ENCODE measurements around the gene ASB4.

ASB4 gene

GRCh38 chr7:95471071-95471470 is 14.7 kb upstream of the ASB4 start:
- no peak overlapping the region for H3K4me3 ChIP-seq (ENCODE audit: low read depth, low read length)
- TF ChIP-seq CTCF (IDR thresholded peaks at IDR 0.05; ENCODE audit: low read depth, low read length, missing control alignments) = no peak
- DNase-seq (ENCODE audit: low read depth) = no peak

GRCh38 chr7:95472581-95473161 is 13.1 kb upstream of the ASB4 start:
- no peak for TF ChIP-seq CTCF (IDR thresholded peaks at IDR 0.05; ENCODE audit: low read depth, low read length, missing control alignments)
- H3K4me3 ChIP-seq (ENCODE audit: low read depth, low read length) = no peak overlapping the region
- DNase-seq (ENCODE audit: low read depth) = no peak

- TF ChIP-seq CTCF (IDR thresholded peaks at IDR 0.05; ENCODE audit: low read depth, low read length, missing control alignments) = no peak
- no peak for DNase-seq (ENCODE audit: low read depth)
- H3K4me3 ChIP-seq (ENCODE audit: low read depth, low read length) = no peak overlapping the region
Observed at GRCh38 chr7:95473276-95473985, 12.3 kb upstream of the ASB4 start.

GRCh38 chr7:95476072-95476847 is 9.5 kb upstream of the ASB4 start:
- H3K4me3 ChIP-seq (ENCODE audit: low read depth, low read length) = no peak overlapping the region
- no peak for DNase-seq (ENCODE audit: low read depth)
- TF ChIP-seq CTCF (IDR thresholded peaks at IDR 0.05; ENCODE audit: low read depth, low read length, missing control alignments) = no peak

- peak; percentile 67 for TF ChIP-seq CTCF (IDR thresholded peaks at IDR 0.05; ENCODE audit: low read depth, low read length, missing control alignments)
- peak; percentile 36 for DNase-seq (ENCODE audit: low read depth)
- H3K4me3 ChIP-seq (ENCODE audit: low read depth, low read length) = no peak overlapping the region
Observed at GRCh38 chr7:95476904-95477594, 8.7 kb upstream of the ASB4 start.

- TF ChIP-seq CTCF (IDR thresholded peaks at IDR 0.05; ENCODE audit: low read depth, low read length, missing control alignments) = no peak
- H3K4me3 ChIP-seq (ENCODE audit: low read depth, low read length) = no peak overlapping the region
- DNase-seq (ENCODE audit: low read depth) = no peak
Observed at GRCh38 chr7:95478272-95479037, 7.3 kb upstream of the ASB4 start.

All from GM12864 (cell line).